Activated naive CD4-positive, alpha-beta T cell treated with anti-CD3 and anti-CD28 coated beads, Interleukin-2, amount 50 U/mL, for 24 hours (primary cell): ENCODE measurements around the gene HCCS.

Experiments
- H3K27ac Mint-ChIP-seq: one replicate; pipeline ENCODE4 v1.8.0; 2021; ENCODE audit warnings: mild to moderate bottlenecking, mixed read lengths
- H3K27me3 Mint-ChIP-seq: one replicate; pipeline ENCODE4 v1.8.0; 2021; ENCODE audit warnings: mixed read lengths
- H3K36me3 Mint-ChIP-seq: one replicate; pipeline ENCODE4 v1.8.0; 2021; ENCODE audit warnings: mixed read lengths
- H3K4me1 Mint-ChIP-seq: one replicate; pipeline ENCODE4 v1.8.0; 2021; ENCODE audit warnings: mixed read lengths
- H3K4me3 Mint-ChIP-seq: one replicate; pipeline ENCODE4 v1.8.0; 2021; ENCODE audit warnings: mild to moderate bottlenecking, mixed read lengths
- H3K9me3 Mint-ChIP-seq: one replicate; pipeline ENCODE4 v1.8.0; 2021; ENCODE audit warnings: mixed read lengths

The HCCS gene

GRCh38 chrX:11111037-11111851 lies at the start of gene HCCS:
HCCS (plus strand) TSS chrX:11111332; CDS start chrX:11112061, 729 bp downstream.
- H3K4me3 Mint-ChIP-seq = peak within 1 kb of the TSS; percentile 96
- peaks cover 5% of the 10 kb centered on the region for H3K36me3 Mint-ChIP-seq
- no peaks in the 10 kb centered on the region for H3K27me3 Mint-ChIP-seq
- H3K4me1 Mint-ChIP-seq = peaks cover 22% of the 10 kb centered on the region
- H3K9me3 Mint-ChIP-seq = no peaks in the 10 kb centered on the region
- H3K27ac Mint-ChIP-seq = peak within 1 kb of the TSS; percentile 98

- H3K36me3 Mint-ChIP-seq = no peaks in the 10 kb centered on the region
- H3K4me3 Mint-ChIP-seq = no peak overlapping the region
- no peaks in the 10 kb centered on the region for H3K9me3 Mint-ChIP-seq
- no peak overlapping the region for H3K27ac Mint-ChIP-seq
- H3K27me3 Mint-ChIP-seq = no peaks in the 10 kb centered on the region
- no peaks in the 10 kb centered on the region for H3K4me1 Mint-ChIP-seq
Measured at GRCh38 chrX:11064276-11064675, 46.9 kb upstream of the HCCS start.

- Mint-ChIP-seq H3K36me3 (no peaks in the 10 kb centered on the region), H3K4me3 (no peak overlapping the region), H3K9me3 (no peaks in the 10 kb centered on the region), H3K4me1 (no peaks in the 10 kb centered on the region), H3K27me3 (no peaks in the 10 kb centered on the region), H3K27ac (no peak overlapping the region)
Measured at GRCh38 chrX:11064851-11065600, 46.1 kb upstream of the HCCS start.

GRCh38 chrX:11066812-11067211 lies 44.3 kb upstream of the HCCS start:
- H3K36me3 Mint-ChIP-seq = no peaks in the 10 kb centered on the region
- no peaks in the 10 kb centered on the region for H3K27me3 Mint-ChIP-seq
- no peak overlapping the region for H3K27ac Mint-ChIP-seq
- no peak overlapping the region for H3K4me3 Mint-ChIP-seq
- no peaks in the 10 kb centered on the region for H3K4me1 Mint-ChIP-seq
- no peaks in the 10 kb centered on the region for H3K9me3 Mint-ChIP-seq

- H3K36me3 Mint-ChIP-seq = no peaks in the 10 kb centered on the region
- no peaks in the 10 kb centered on the region for H3K9me3 Mint-ChIP-seq
- H3K4me3 Mint-ChIP-seq = no peak overlapping the region
- no peak overlapping the region for H3K27ac Mint-ChIP-seq
- no peaks in the 10 kb centered on the region for H3K4me1 Mint-ChIP-seq
- H3K27me3 Mint-ChIP-seq = no peaks in the 10 kb centered on the region
Measured at GRCh38 chrX:11073381-11073780, 37.8 kb upstream of the HCCS start.

GRCh38 chrX:11080741-11081305 lies 30.3 kb upstream of the HCCS start:
- Mint-ChIP-seq H3K36me3 (no peaks in the 10 kb centered on the region), H3K9me3 (no peaks in the 10 kb centered on the region), H3K4me3 (no peak overlapping the region), H3K27ac (no peak overlapping the region), H3K4me1 (no peaks in the 10 kb centered on the region), H3K27me3 (no peaks in the 10 kb centered on the region)

GRCh38 chrX:11081511-11081910 lies 29.6 kb upstream of the HCCS start:
- H3K27me3 Mint-ChIP-seq = no peaks in the 10 kb centered on the region
- H3K4me1 Mint-ChIP-seq = no peaks in the 10 kb centered on the region
- H3K36me3 Mint-ChIP-seq = no peaks in the 10 kb centered on the region
- H3K27ac Mint-ChIP-seq = no peak overlapping the region
- no peak overlapping the region for H3K4me3 Mint-ChIP-seq
- no peaks in the 10 kb centered on the region for H3K9me3 Mint-ChIP-seq

- Mint-ChIP-seq H3K36me3 (peaks cover 6% of the 10 kb centered on the region), H3K9me3 (no peaks in the 10 kb centered on the region), H3K4me3 (no peak overlapping the region), H3K27ac (no peak overlapping the region), H3K27me3 (no peaks in the 10 kb centered on the region), H3K4me1 (no peaks in the 10 kb centered on the region)
Measured at GRCh38 chrX:11085305-11085704, 25.8 kb upstream of the HCCS start.

- Mint-ChIP-seq H3K27me3 (no peaks in the 10 kb centered on the region), H3K4me3 (no peak overlapping the region), H3K36me3 (peaks cover 6% of the 10 kb centered on the region), H3K9me3 (peaks cover 5% of the 10 kb centered on the region), H3K27ac (no peak overlapping the region), H3K4me1 (no peaks in the 10 kb centered on the region)
Measured at GRCh38 chrX:11089802-11090201, 21.3 kb upstream of the HCCS start.

GRCh38 chrX:11097933-11098332 lies 13.2 kb upstream of the HCCS start:
- no peaks in the 10 kb centered on the region for H3K36me3 Mint-ChIP-seq
- H3K27me3 Mint-ChIP-seq = no peaks in the 10 kb centered on the region
- no peaks in the 10 kb centered on the region for H3K9me3 Mint-ChIP-seq
- no peaks in the 10 kb centered on the region for H3K4me1 Mint-ChIP-seq
- no peak overlapping the region for H3K27ac Mint-ChIP-seq
- no peak overlapping the region for H3K4me3 Mint-ChIP-seq

GRCh38 chrX:11099465-11099864 lies 11.7 kb upstream of the HCCS start:
- no peak overlapping the region for H3K27ac Mint-ChIP-seq
- no peaks in the 10 kb centered on the region for H3K4me1 Mint-ChIP-seq
- H3K36me3 Mint-ChIP-seq = no peaks in the 10 kb centered on the region
- no peaks in the 10 kb centered on the region for H3K27me3 Mint-ChIP-seq
- H3K4me3 Mint-ChIP-seq = no peak overlapping the region
- H3K9me3 Mint-ChIP-seq = no peaks in the 10 kb centered on the region

- H3K9me3 Mint-ChIP-seq = no peaks in the 10 kb centered on the region
- H3K4me1 Mint-ChIP-seq = no peaks in the 10 kb centered on the region
- no peaks in the 10 kb centered on the region for H3K36me3 Mint-ChIP-seq
- no peak overlapping the region for H3K27ac Mint-ChIP-seq
- H3K4me3 Mint-ChIP-seq = no peak overlapping the region
- no peaks in the 10 kb centered on the region for H3K27me3 Mint-ChIP-seq
Measured at GRCh38 chrX:11100281-11101035, 10.7 kb upstream of the HCCS start.

GRCh38 chrX:11103006-11103405 lies 8.1 kb upstream of the HCCS start:
- Mint-ChIP-seq H3K9me3 (no peaks in the 10 kb centered on the region), H3K27ac (no peak overlapping the region), H3K4me1 (no peaks in the 10 kb centered on the region), H3K36me3 (no peaks in the 10 kb centered on the region), H3K4me3 (no peak overlapping the region), H3K27me3 (no peaks in the 10 kb centered on the region)

- Mint-ChIP-seq H3K4me1 (no peaks in the 10 kb centered on the region), H3K4me3 (no peak overlapping the region), H3K9me3 (no peaks in the 10 kb centered on the region)
Measured at GRCh38 chrX:11103751-11104150, 7.4 kb upstream of the HCCS start.

GRCh38 chrX:11105080-11105479 lies 6.1 kb upstream of the HCCS start:
- H3K4me1 Mint-ChIP-seq = no peaks in the 10 kb centered on the region
- no peaks in the 10 kb centered on the region for H3K9me3 Mint-ChIP-seq
- H3K27me3 Mint-ChIP-seq = no peaks in the 10 kb centered on the region
- H3K36me3 Mint-ChIP-seq = no peaks in the 10 kb centered on the region
- no peak overlapping the region for H3K4me3 Mint-ChIP-seq
- no peak overlapping the region for H3K27ac Mint-ChIP-seq

More at GRCh38 chrX:11103751-11104150, 7.4 kb upstream of the HCCS start:
- H3K27me3 Mint-ChIP-seq = no peaks in the 10 kb centered on the region
- no peaks in the 10 kb centered on the region for H3K36me3 Mint-ChIP-seq
- H3K27ac Mint-ChIP-seq = no peak overlapping the region
